WERI-Rb-1 (cell line): ENCODE data around the gene NDST4.

Source experiments
- DNase-seq: peaks from one replicate; pipeline ENCODE4 v3.0.0-alpha.2; 2020
- H3K27ac ChIP-seq: fragments of 250-450 bp; sonication (Bioruptor Pico); 2 replicates; pipeline ENCODE4 v1.5.1; 2020; ENCODE audit warnings: mild to moderate bottlenecking, moderate library complexity
- H3K27me3 ChIP-seq: fragments of 250-450 bp; sonication (Bioruptor Pico); 2 replicates; pipeline ENCODE4 v1.5.1; 2021; ENCODE audit warnings: mild to moderate bottlenecking, low read depth, moderate library complexity; ENCODE audit not compliant: insufficient read depth, severe bottlenecking
- H3K36me3 ChIP-seq: fragments of 250-450 bp; sonication (Bioruptor Pico); 2 replicates; pipeline ENCODE4 v1.5.1; 2020; ENCODE audit warnings: mild to moderate bottlenecking, moderate library complexity
- H3K4me3 ChIP-seq: 2 replicates; pipeline ENCODE4 v1.5.1; 2011; ENCODE audit warnings: low read depth, mild to moderate bottlenecking, control low read depth, low read length
- H3K9me3 ChIP-seq: fragments of 250-450 bp; sonication (Bioruptor Pico); 2 replicates; pipeline ENCODE4 v1.5.1; 2021; ENCODE audit warnings: mild to moderate bottlenecking, moderate library complexity; ENCODE audit not compliant: severe bottlenecking
- CTCF ChIP-seq: IDR thresholded peaks from 2 replicates; pipeline ENCODE4 v1.5.1; 2011; ENCODE audit warnings: low read depth, mild to moderate bottlenecking, control low read depth, inconsistent platforms, low read length

The NDST4 gene

DNA sequence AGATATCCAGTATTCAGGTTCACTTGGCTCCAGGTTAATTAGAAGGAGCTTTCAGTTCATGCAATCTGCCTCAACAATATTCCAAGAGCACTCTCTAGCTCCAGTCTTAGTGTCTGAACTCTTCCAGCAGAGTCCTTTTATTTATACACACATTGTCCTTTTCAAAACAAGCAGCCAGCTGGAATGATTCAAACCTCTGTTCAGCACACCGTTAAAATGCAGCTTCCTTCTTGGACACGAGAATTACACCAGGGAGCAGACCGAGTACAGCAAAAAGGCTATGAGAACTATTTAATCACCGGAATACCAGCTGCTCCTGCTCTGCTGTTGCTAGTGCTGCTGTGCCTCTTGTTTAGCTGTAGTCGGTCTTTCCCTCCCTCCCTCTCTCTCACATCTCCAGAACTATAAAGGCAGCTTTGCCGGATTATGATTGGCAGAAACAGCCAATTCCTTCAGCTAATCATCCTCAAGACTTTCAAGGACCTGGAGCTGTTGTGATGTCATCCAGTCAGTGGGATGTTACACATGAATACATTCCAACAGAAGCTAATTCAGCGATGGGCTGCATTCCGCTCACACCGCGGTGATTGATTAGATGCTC lies at the start of gene NDST4:
TSS of gene NDST4 (minus strand) at position 115 of the 601 bp plus-strand sequence. CDS start 36,584 bp downstream, outside the sequence.
- peak; percentile 63 for DNase-seq
- H3K27ac ChIP-seq: peak within 1 kb of the TSS; percentile 12
- no peaks in the 10 kb centered on the region for H3K9me3 ChIP-seq
- peak; percentile 33; the same call in 1 of the 2 replicates for TF ChIP-seq CTCF
- no peaks in the 10 kb centered on the region for H3K36me3 ChIP-seq
- H3K4me3 ChIP-seq: peak within 1 kb of the TSS; percentile 54
- H3K27me3 ChIP-seq: no peaks in the 10 kb centered on the region

DNA sequence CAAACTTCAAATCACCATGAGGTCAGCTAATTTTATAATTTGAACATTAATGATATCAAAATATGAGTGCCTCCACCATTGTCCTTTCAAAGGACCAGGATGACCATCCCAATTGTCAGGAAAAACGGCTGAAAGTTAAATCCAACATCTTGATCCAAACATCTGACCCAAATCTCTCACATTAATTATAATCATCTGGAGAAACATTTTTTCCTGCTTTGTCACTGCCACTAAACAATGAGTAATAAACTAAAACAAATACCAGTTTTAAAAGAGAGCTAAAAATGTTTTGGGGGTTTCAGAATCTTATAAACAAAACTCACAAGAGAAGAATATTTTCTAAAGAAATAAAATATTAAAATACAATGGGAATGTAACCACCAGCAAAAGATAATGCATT lies 45.7 kb upstream of the NDST4 start:
- Histone ChIP-seq H3K27me3 (no peaks in the 10 kb centered on the region), H3K9me3 (no peaks in the 10 kb centered on the region), H3K4me3 (no peak overlapping the region), H3K36me3 (no peaks in the 10 kb centered on the region), H3K27ac (no peak overlapping the region)
- no peak for DNase-seq
- no peak for TF ChIP-seq CTCF

- DNase-seq: no peak
- Histone ChIP-seq H3K36me3 (no peaks in the 10 kb centered on the region), H3K27me3 (no peaks in the 10 kb centered on the region), H3K27ac (no peak overlapping the region), H3K9me3 (no peaks in the 10 kb centered on the region), H3K4me3 (no peak overlapping the region)
- TF ChIP-seq CTCF: no peak
Observed at GRCh38 chr4:115158296-115158695, 44.9 kb upstream of the NDST4 start.

- H3K27me3 ChIP-seq: no peaks in the 10 kb centered on the region
- H3K27ac ChIP-seq: no peak overlapping the region
- H3K36me3 ChIP-seq: no peaks in the 10 kb centered on the region
- no peak overlapping the region for H3K4me3 ChIP-seq
- TF ChIP-seq CTCF: peak; percentile 43
- no peak for DNase-seq
- no peaks in the 10 kb centered on the region for H3K9me3 ChIP-seq
Observed at GRCh38 chr4:115154826-115155225, 41.4 kb upstream of the NDST4 start.

DNA sequence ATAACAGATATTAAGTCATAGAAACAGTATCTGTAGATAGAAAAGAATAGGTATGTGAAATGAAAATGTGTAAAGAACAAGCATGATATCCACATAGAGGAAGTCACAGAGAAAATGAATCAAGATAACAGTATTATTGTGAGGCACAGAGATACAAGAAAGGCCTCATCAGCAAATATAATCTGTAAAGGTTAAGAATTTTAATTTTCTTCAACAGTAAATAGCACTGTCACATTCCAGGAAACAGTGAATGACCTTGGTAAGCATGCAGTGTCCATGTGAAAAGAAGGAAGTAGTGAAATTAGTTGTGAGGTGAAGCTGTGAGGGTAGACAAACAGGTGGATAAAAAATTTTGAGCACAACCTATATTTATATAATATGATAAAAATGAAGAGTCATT lies 39.5 kb upstream of the NDST4 start:
- no peak overlapping the region for H3K27ac ChIP-seq
- TF ChIP-seq CTCF: no peak
- H3K27me3 ChIP-seq: no peaks in the 10 kb centered on the region
- H3K9me3 ChIP-seq: no peaks in the 10 kb centered on the region
- H3K36me3 ChIP-seq: no peaks in the 10 kb centered on the region
- DNase-seq: no peak
- no peak overlapping the region for H3K4me3 ChIP-seq

DNA sequence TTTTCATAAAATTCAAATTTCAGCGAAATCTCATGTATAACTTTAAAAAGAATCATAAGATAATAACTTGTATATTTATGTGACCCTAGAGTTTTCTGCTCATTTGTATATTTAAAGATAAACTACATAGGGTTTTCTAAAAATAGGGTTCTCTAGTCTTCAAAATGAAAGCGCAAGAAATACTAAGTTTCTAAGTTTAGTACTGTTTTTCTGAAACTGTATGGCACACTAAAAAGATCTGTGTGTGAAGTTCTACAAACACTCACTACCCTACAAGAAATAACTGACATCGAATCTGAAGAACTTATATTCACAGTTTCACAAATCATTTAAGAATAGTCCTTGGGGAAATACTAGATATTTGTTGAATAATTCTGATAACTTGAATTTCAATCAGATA lies 38.7 kb upstream of the NDST4 start:
- H3K27ac ChIP-seq: no peak overlapping the region
- H3K27me3 ChIP-seq: no peaks in the 10 kb centered on the region
- H3K36me3 ChIP-seq: no peaks in the 10 kb centered on the region
- no peak for DNase-seq
- TF ChIP-seq CTCF: no peak
- no peak overlapping the region for H3K4me3 ChIP-seq
- no peaks in the 10 kb centered on the region for H3K9me3 ChIP-seq
